Measurements from ENCODE around the gene ATG9A. TPM values are rescaled to one million over a fixed set of nuclear protein-coding genes. Genes with fewer than 3 reads are reported as not detected.
A peak's percentile ranks its signal among the peaks of the same experiment; 100 is the strongest.
"Not testable (repeated sequence)": the region's sequence is repeated elsewhere in the genome, so short reads cannot be mapped to it uniquely, and the experiment has no call there.

ATG9A gene, protein sequence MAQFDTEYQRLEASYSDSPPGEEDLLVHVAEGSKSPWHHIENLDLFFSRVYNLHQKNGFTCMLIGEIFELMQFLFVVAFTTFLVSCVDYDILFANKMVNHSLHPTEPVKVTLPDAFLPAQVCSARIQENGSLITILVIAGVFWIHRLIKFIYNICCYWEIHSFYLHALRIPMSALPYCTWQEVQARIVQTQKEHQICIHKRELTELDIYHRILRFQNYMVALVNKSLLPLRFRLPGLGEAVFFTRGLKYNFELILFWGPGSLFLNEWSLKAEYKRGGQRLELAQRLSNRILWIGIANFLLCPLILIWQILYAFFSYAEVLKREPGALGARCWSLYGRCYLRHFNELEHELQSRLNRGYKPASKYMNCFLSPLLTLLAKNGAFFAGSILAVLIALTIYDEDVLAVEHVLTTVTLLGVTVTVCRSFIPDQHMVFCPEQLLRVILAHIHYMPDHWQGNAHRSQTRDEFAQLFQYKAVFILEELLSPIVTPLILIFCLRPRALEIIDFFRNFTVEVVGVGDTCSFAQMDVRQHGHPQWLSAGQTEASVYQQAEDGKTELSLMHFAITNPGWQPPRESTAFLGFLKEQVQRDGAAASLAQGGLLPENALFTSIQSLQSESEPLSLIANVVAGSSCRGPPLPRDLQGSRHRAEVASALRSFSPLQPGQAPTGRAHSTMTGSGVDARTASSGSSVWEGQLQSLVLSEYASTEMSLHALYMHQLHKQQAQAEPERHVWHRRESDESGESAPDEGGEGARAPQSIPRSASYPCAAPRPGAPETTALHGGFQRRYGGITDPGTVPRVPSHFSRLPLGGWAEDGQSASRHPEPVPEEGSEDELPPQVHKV
- total RNA-seq, result 59.0 TPM
- long read RNA-seq, partial matches to known transcripts, result 42 of 53 reads
- long read RNA-seq, other reads (novel, unspliced or antisense), result 6 of 53 reads

DNA sequence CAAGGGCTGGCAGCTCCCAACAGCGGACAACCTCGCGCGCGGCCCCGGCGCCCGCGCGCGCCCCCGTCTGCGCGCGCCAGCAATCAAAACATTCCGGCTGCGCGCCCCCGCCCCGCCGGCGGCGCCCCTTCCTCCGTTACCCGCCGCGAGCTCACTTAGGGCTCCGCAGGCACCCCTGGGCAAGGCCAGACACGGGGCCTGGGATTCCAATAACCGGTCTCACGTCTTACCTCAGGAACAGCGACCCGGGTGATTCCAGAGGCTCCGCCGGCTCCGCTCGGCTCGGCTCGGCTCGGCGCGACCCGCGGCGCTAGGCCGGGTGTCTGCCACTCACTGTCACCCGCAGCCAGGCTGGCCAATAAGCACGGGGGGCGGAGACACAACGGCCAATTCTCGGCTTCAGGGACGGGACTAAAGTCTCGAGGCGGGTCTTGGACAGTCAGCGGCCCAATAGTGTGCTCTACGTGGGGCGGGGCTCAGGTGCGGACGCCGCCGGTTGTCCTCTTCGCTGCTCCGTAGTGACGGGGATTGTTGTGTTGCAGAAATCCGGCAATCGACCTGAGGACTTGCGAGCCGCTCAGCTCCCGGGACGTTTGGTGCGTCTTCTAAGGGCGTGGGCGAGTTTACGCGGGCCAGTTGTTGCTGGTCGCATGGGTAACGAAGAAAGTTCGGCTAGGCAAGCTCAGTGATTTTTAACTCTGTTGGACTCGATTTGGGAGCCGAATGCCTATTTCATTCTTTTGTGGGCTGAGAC is at the start of gene ATG9A, which contains the start of gene ANKZF1:
ATG9A (minus strand) TSS at position 332 of the 754 bp plus-strand sequence. CDS start 1,612 bp downstream, outside the sequence.
ANKZF1 (plus strand) TSS at position 502 of the 754 bp plus-strand sequence. CDS start 452 bp downstream, outside the sequence.
- DNase-seq (ENCODE audit: low spot score), result peak; percentile 98

DNA sequence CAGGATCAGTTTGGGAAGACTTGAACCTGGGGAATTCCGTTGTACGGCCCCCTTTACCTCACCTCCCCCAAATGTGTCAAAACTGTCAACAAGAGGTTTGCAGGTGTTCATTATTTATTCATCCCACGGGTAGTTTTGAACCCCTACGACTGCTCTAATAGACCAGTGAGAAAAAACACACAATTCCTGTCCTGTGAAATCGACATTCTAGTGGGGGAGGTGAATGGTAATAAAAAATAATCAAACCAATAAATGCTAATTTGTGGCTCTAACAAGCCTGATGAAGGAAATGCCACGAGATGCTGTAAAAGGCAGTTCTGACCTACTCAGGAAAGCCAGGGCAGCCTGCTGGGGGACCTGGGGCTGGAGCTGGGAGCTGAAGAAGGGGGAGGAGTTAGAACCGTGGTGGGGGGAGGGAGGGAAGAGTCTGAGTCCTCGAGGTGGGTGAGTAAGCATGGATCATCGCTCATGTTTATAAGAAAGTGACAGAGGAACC is 49.3 kb upstream of the ATG9A start:
- no peak for DNase-seq (ENCODE audit: low spot score)

DNA sequence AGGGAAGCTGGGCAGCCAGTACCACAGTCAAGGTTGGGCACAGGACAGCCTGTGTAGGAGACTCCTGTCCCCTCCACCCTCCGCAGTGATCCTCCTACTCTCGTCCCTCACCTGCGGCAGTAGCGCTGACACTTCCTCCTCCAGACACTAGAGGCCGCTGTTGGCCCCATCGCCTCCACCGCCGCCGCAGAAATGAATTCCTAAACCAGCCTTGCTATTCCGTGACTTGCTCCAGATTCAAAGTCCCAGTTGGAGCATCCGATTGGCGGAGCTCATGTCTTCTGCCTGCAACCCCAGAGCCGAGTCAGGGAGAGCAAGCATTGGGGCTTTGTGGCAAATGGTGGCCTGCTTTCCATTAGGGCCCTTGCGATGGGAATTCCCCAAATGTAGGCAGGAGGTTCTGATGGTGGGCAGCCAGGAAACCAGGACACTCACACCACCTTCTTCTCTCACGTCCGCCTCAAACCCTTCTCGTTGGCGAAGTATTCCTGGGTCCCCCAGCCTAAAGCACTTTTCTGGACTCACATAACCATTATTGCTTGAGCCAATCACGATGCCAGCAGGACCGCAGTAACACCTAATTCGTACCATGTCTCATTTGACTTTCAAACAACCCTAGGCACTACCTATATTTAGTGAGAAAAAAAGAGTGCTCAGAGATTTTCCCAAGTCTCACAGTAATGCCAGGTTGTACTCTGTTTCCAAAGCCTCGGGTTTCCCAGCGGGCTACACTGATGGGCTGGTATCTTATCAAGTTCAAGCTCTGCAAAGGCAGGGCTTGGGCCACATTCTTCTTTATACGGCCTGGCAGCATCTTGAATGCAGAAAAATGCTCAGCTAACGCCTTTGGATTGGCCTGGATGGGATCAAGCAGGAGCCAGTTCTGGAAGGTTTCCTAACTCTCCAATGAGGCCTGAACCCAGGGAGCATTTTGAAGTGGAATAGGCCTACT is 48.5 kb upstream of the ATG9A start:
- DNase-seq (ENCODE audit: low spot score), result peak; percentile 93

DNA sequence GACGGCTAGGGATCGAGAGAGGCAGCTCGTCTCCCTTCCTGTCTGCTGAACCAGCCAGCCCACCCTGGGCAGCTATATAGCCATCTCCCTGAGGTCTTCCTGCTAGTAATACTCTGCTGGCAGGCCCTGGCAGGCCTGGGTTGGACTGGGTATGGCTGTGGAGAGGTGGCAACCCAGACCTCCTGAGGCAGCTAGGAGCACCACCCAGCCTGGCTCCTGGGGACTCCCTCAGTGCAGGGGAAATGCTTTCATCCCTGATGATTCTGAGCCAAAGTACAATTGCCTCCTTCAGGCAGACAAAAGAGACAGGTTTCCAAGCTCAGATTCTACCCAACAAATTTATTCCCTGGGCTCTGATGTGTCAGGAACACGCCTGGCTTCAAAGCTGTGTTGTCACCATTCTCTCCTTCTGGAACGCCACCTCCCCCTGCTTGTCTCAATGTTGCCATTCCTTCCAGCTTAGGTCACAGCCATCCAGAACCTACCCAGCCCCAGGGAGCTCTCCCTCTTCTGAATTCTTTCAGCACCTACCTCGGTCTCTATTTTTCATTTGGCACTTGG is 45.0 kb upstream of the ATG9A start:
- DNase-seq (ENCODE audit: low spot score), result no peak

DNA sequence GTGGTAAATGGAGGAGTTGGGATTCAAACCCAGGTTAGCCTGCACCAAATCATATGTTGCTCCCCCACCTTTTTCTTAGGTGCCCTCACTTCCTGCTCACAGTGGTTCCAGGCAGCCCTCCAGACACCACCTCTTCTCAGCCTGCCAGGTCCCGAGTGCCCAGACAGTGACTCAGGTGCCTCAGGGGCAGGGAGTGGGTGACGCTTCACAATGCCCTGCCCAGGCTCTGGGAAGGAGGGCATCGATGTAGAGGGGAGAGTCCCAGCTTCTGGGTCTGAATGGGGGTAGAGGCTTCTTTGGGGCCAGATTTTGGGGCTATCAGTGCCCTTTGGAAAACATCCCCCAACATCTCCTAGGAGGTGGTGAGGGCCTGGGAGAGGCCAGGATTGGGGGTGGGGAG is 44.5 kb upstream of the ATG9A start:
- DNase-seq (ENCODE audit: low spot score), result no peak

DNA sequence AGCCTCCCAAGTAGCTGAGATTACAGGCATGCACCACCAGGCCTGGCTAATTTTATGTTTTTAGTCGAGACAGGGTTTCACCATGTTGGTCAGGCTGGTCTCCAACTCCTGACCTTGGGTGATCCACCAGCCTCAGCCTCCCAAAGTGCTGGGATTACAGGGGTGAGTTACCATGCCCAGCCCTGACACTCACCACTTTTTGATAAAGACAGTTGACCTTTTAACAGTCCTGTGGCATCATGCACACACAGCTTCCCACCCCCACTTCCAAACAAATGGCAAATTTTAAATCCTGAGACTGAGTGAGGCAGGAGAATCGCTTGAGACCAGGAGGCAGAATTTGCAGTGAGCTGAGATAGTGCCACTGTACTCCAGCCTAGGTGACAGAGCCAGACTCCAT is 43.6 kb upstream of the ATG9A start:
- DNase-seq (ENCODE audit: low spot score), result no peak

DNA sequence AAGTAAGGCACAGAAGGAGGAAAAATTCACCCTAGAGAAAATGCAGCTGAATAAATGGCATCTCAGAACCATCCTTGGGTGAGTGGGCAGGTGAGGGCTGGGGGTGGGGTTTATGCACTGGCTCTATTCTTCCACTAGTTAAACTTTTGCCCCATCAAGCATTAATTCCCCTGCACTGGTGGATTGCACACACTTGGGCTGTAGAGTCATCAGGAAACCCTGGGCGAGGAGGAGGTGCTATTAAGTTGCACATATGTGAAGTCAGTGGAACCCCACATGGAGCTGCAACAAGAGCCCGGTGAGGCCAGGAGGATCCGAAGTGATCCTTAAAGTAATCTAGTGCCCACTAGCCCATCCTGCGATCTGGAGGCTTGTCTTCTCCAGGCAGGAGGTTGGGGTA is 42.9 kb upstream of the ATG9A start:
- no peak for DNase-seq (ENCODE audit: low spot score)

DNA sequence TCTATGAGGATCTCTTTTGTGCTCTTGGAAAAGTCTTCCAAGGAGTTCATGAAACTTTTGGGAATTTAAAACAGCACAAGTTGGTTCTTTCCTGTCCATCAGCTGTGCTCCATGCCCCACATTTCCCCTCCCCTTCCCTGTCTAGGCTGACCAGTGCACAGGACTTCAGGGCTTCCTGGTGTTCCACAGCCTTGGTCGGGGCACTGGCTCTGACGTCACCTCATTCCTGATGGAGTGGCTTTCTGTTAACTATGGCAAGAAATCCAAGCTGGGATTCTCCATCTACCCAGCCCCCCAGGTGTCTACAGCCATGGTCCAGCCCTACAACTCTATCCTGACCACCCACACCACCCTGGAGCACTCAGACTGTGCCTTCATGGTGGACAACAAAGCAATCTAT is 41.6 kb upstream of the ATG9A start:
- DNase-seq (ENCODE audit: low spot score), result no peak

DNA sequence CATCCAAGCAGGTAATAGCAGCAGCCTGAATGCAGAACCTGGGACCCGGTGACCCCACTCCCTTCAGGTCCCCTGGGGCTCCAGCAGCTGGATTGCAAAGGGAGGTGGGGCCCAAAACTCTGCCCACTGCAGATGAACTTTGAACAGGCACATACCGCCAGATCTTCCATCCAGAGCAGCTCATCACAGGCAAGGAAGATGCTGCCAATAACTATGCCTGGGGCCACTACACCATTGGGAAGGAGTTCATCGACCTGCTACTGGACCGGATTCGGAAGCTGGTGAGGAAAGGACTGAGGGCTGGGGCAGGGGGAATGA is 40.6 kb upstream of the ATG9A start:
- DNase-seq (ENCODE audit: low spot score), result no peak

DNA sequence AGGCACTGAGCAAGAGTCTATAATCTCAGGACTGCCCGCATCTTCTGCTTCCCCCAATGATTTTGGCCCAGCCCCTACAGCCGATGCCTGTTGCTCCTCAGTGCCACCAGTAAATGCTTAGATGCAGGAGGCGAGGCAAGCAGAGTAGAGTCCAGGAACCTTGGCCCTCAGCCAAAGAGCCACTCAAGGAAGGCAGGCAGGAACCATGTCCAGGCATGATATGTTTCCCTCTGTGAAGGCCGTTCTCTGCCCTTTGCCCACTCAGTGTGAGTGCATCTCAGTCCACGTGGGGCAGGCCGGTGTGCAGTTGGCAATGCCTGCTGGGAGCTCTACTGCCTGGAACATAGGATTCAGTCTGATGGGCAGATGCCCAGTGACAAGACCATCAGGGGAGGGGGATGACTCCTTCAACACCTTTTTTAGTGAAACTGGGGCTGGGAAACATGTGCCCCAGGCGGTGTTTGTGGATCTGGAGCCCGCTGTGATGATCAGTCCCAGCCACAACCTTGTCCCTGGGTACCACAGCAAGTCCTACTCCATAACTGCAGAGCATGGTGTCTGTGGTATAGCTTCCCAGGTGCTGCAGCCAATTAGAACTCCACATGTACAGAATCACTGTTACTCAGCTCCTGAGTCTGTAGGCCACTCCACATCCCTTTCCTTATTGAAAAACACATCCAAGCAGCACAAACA is 40.1 kb upstream of the ATG9A start:
- DNase-seq (ENCODE audit: low spot score), result no peak

DNA sequence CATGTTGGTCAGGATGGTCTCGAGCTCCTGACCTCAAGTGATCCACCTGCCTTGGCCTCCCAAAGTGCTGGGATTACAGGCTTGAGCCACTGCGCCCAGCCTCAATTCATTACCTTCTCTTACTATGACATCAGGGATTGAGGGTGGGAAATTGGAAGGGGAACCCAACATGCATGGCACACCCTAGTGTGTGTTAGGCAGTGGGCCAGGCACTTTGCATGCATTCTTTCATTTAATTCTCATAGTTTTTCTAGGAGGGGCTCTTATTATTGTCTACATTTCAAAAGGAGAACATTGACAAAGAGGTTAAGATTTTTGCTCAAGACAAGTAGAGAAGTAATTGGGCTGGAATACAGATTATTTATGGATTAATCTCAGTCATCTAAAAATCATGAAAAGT is 38.9 kb upstream of the ATG9A start:
- DNase-seq (ENCODE audit: low spot score), result no peak

DNA sequence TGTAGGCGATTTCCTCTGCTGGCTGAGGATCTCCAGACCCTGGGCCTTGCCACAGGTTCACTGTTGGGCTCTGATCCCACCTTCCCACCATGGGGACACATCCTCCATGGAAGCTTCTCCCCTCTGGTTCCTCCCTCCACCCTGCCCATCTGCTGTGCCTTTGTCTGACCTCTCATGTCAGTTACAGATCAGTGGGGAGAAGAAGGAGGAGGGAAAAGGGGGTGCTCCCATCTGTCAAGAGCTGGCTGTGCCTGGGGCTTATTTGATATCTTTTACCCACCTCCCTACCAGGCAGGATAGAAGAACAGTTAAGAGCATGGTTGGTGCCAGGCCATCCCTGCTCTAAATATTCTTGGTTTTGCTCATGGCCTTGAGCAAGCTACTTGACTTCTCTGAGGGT is 37.5 kb upstream of the ATG9A start:
- no peak for DNase-seq (ENCODE audit: low spot score)

DNA sequence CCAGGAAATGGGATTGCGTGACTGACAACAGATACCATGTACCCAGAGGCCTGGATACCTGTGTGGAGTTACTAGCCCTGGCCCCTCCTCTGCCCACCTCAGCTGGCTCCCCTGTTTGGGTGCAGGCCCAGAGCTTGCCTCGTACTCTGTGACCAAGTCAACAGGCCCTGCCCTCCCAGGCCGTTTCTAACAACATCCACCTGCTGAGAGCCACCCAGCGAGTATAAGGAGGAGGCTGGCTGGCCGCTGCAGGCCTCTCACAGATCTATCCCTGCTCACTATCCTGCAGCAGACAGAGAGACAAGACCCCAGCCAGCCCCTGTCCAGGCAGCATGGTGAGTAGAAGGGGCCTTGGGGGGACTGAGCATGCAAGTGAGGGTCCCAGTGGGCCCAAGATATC is 36.8 kb upstream of the ATG9A start:
- no peak for DNase-seq (ENCODE audit: low spot score)

DNA sequence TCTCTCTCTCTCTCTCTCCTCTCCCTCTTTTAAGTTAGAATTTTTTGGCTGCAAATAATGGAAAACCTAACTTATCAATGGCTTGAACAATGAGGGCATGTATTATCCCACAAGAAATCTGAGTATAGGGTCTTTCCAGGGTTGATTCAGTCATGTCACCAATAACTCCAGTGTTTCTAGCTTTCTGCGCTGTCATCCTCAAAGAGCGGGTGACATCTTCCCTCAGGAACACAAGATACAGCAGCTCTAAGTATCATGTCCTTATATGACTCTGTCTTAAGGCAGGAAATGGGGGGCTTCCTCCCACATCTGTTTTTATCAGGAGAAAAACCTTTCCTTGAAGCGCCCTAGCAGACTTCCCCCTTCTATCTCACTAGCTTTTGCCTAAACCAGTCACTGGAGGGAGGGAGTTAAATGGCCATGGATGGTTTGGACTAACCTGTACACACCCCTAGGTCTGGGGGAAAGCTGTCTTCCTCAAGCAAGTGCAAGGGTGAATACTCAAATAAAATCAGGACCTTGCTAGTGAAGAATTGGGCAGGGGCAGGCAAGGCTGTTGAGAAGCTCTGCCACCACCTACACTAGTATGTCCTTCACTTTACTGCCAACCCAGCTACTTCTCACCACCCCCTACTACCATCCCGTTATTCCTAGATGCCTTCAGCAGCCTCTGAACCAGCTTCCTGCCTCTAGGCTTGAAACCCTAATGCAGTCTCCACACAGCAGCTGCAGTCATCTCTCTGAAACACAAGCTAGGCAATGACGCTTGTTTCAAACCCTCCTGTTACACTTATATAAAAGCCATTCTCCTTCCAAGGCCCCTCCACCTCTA is 31.8 kb upstream of the ATG9A start:
- no peak for DNase-seq (ENCODE audit: low spot score)

DNA sequence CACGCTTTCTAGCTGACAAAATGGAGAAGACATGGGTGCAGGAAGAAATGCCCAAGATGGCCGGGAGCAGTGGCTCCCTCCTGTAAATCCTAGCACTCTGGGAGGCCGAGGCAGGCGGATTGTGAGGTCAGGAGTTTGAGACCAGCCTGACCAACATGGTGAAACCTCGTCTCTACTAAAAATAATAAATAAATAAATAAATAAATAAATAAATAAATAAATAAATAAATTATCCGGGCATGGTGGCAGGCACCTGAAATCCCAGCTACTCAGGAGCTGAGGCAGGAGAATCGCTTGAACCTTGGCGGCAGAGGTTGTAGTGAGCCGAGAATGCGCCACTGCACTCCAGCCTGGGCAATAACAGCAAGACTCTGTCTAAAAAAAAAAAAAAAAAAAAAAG is 29.5 kb upstream of the ATG9A start:
- not testable (repeated sequence) for DNase-seq (ENCODE audit: low spot score)

DNA sequence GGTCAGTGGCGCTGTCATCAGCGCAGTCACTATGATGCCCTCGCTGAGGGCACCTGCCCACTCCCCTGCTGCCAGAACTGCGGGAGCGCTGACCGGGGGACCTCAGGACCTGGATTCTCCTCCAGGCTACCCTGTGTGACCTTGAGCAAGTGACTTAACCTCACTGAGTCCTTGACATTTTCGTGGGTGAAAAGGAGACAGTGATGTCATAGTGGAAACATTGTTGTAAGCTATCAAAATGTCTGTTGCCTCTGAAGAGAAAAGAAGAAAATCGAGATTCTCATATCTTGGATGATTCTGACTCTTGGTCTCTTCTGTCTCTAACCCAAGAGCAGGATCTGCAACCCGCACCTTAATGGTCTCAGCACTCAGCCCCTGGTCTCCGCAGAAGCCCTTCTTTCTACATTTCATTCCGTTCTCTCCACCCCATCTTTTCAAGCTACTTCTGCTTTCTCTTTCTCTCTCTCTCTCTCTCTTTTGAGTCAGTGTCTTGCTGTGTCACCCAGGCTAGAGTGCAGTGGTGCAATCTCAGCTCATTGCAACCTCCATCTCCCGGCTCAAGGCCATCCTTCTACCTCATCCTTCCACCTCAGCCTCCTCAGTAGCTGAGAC is 25.3 kb upstream of the ATG9A start:
- no peak for DNase-seq (ENCODE audit: low spot score)

DNA sequence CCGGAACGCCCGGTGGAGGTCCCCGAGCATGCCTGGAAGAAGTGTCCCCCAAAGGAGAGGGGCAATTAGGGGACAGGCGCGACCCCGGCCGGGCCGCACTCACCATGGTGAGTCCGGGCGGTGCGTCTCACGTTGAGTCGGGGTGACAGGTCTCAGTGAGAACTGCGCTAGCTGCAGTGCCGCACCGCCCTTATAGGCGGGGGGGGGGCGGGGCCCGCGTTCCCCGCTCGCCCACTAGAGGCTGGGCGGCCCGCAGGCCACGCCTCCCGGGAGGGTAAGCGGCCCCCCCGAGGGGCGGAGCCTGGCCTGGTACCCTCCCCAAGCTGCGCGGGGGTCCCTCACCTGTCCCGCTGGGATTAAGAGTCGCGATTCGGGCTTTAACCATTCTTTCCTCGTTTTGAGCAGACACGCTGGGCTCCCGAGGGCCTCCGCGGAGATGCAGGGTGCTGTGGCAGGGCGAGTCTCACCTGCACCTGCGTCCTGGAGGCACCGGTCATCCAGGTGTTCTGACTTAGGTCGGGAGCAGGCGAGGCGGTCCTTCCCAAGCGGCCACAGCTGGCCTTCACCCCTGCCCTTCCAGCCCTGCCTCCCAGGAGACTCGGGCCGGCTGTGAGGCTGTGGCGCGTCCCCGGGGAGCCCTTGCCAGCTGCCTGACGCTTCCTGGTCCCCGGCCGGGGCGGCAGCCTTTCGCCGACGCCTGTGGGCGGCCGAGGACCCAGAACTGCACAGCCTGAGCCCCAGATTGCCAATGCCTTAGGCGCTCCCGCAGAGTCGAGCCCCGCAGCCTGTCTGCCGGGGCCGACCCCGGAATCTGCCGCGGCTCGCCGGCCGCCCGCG is 24.5 kb upstream of the ATG9A start, which contains the start of gene TUBA4A:
TUBA4A (minus strand) TSS at position 166 of the 837 bp plus-strand sequence; CDS start at position 106, 60 bp downstream.
- DNase-seq (ENCODE audit: low spot score), result peak; percentile 95

All from mesenteric fat pad (tissue), 1 donor.